Occipital lobe (tissue), 3 donors: ENCODE results near the gene INO80. TPM values are rescaled to one million over a fixed set of nuclear protein-coding genes. Genes with fewer than 3 reads are reported as not detected.

Experiments
- DNase-seq: peaks from one replicate; lab custom pipeline; 2025; lab: John Stamatoyannopoulos, UW
- small RNA-seq: library from RNA; depleted of rRNA; stranded (forward); fragments of <200 nt; gene quantifications from one replicate; pipeline ENCODE3, GENCODE V24; 2014
- total RNA-seq: library from RNA; depleted of rRNA; stranded (reverse); fragments of >200 nt; gene quantifications from one replicate; pipeline ENCODE4 v1.2.3, GENCODE V29; 2014

INO80 gene
- total RNA-seq, 1 donor from 2014 or later, result 50.8 TPM

DNA sequence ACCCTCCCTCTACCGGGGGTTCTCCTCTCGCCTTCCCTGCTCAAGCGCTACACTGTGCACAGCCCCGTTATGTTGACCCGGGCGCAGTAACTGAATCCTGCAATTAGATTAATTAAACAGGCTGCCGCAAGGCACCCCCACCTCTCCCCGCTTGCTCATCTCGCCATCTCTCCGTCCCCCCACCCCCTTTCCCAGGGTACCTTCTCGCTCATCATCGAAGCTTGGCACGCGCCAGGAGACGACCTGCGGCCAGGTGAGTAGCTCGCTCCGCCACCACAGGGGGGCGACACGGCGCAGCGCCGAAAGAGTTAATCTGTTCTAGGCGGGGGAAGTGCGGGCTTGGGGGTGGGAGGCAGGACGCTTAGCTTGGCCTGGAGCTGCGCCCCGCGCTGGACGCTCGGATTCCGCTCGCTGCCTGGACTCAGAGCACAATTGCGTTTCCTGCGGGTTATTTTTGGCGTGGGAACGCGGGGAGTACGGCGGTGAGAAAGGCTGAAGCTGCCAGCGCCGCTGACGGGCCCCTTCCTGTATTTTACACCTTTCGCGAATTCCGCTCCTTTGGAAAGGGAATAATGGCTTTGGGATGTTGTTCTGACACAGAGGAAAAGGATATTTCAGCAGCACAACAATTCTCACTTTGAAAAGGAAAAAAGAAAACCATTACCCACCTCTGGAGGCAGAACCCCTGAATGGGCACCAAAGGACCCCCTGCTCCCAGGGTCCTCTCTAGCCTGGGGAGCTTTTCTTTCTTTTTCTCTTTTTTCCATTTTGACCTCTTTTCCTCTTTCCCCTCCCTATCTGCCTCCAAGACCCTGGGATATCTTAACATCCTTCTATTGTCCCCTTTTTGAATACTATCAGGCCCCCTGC is 185.4 kb downstream of the INO80 start:
- no peak for DNase-seq

DNA sequence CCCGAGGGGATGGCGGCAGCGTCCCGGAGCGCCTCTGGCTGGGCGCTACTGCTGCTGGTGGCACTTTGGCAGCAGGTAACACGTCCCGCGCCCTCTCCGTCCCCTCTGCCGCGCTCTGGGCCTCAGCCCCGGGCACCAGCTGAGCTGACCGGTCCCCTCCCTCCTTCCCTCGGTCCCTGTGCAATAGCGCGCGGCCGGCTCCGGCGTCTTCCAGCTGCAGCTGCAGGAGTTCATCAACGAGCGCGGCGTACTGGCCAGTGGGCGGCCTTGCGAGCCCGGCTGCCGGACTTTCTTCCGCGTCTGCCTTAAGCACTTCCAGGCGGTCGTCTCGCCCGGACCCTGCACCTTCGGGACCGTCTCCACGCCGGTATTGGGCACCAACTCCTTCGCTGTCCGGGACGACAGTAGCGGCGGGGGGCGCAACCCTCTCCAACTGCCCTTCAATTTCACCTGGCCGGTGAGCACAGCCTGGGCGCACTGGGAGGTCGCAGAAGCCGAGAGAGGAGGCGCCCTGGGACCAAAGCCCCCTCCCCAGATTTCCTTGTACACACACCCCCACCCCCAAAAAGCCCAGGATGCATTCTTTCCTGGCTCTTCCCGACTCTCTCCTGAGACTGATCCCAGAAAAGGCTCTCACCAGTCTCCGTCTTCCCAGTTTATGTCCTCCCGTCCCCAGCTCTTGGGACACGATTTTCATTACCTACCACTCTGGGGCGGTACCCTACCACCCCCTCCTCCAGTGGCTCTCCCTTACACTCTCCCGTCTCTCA is 186.2 kb downstream of the INO80 start:
- no peak for DNase-seq

Small RNA genes within 50 kb of the gene (small RNA-seq; reads per million reads assigned to genes)
- gene ISCA1P4, result not detected

Other genes with a start within 250 kb of the INO80 start
- gene RHOV, start 242.0 kb downstream of the INO80 start, total RNA-seq, result 10.8 TPM
- gene VPS18, start 221.8 kb downstream of the INO80 start, total RNA-seq, result 27.5 TPM
- 4.8 TPM for gene DLL4, start 186.9 kb downstream of the INO80 start, total RNA-seq
- gene CHAC1, start 162.8 kb downstream of the INO80 start, total RNA-seq, result 4.2 TPM
- 0.78 TPM for gene EXD1, start 114.5 kb upstream of the INO80 start, total RNA-seq
- gene CHP1, start 115.0 kb upstream of the INO80 start, total RNA-seq, result 54.6 TPM
- gene OIP5, start 216.3 kb upstream of the INO80 start, total RNA-seq, result 3.1 TPM
- 20.7 TPM for gene NUSAP1, start 216.6 kb upstream of the INO80 start, total RNA-seq